HG03108 (cell line): ENCODE data around the gene TSHZ2.

ENCODE experiments used
- ATAC-seq: cut with Tn5 transposase; IDR thresholded peaks from one replicate; pipeline ENCODE4 v1.9.1; 2021; ENCODE audit warnings: moderate library complexity; ENCODE audit not compliant: unreplicated experiment

The TSHZ2 gene

GRCh38 chr20:52972190-52972937, at the start of gene TSHZ2:
TSHZ2 (plus strand) TSS chr20:52972358; CDS start chr20:52973294, 936 bp downstream.
- ATAC-seq = no peak

GRCh38 chr20:52922436-52922835, 49.7 kb upstream of the TSHZ2 start:
- ATAC-seq = no peak

GRCh38 chr20:52923123-52923937, 48.8 kb upstream of the TSHZ2 start:
- no peak for ATAC-seq

- no peak for ATAC-seq
Measured at GRCh38 chr20:52924411-52925271, 47.5 kb upstream of the TSHZ2 start.

GRCh38 chr20:52926505-52926904, 45.7 kb upstream of the TSHZ2 start:
- no peak for ATAC-seq

GRCh38 chr20:52933867-52934266, 38.3 kb upstream of the TSHZ2 start:
- no peak for ATAC-seq

- ATAC-seq = no peak
Measured at GRCh38 chr20:52936351-52937340, 35.5 kb upstream of the TSHZ2 start.

GRCh38 chr20:52937591-52938100, 34.5 kb upstream of the TSHZ2 start:
- no peak for ATAC-seq

- ATAC-seq = no peak
Measured at GRCh38 chr20:52939141-52939540, 33.0 kb upstream of the TSHZ2 start.

- ATAC-seq = no peak
Measured at GRCh38 chr20:52941808-52942207, 30.4 kb upstream of the TSHZ2 start.

- ATAC-seq = no peak
Measured at GRCh38 chr20:52943185-52943841, 28.8 kb upstream of the TSHZ2 start.

- no peak for ATAC-seq
Measured at GRCh38 chr20:52945268-52945667, 26.9 kb upstream of the TSHZ2 start.

- ATAC-seq = no peak
Measured at GRCh38 chr20:52945862-52946522, 26.2 kb upstream of the TSHZ2 start.

- ATAC-seq = no peak
Measured at GRCh38 chr20:52948491-52948890, 23.7 kb upstream of the TSHZ2 start.

- no peak for ATAC-seq
Measured at GRCh38 chr20:52953020-52953419, 19.1 kb upstream of the TSHZ2 start.

GRCh38 chr20:52954849-52955248, 17.3 kb upstream of the TSHZ2 start:
- ATAC-seq = no peak

- no peak for ATAC-seq
Measured at GRCh38 chr20:52958211-52958610, 13.9 kb upstream of the TSHZ2 start.

GRCh38 chr20:52959125-52959524, 13.0 kb upstream of the TSHZ2 start:
- no peak for ATAC-seq

GRCh38 chr20:52962183-52962582, 10.0 kb upstream of the TSHZ2 start:
- no peak for ATAC-seq
